Astrocyte of the cerebellum (primary cell): Measurements from ENCODE around the gene ALPL.

ENCODE experiments used
- DNase-seq: peaks from one replicate; pipeline ENCODE4 v3.0.0-alpha.2; 2011; ENCODE audit warnings: low read depth
- H3K4me3 ChIP-seq: 2 replicates; pipeline ENCODE4 v1.5.1; 2011; ENCODE audit warnings: mild to moderate bottlenecking, low read depth, low read length, moderate library complexity
- in situ Hi-C: cut with HindIII; loops from 2 replicates; pipeline ENCODE4 v1.10.0; 2017; ENCODE audit warnings: low sequenced_read_pairs
- TF ChIP-seq, protein P1 (sequence below): IDR thresholded peaks from 2 replicates; pipeline ENCODE4 v1.5.1; 2012; ENCODE audit warnings: low read length, low read depth, moderate library complexity, mild to moderate bottlenecking; ENCODE audit errors: missing control alignments

The ALPL gene

DNA sequence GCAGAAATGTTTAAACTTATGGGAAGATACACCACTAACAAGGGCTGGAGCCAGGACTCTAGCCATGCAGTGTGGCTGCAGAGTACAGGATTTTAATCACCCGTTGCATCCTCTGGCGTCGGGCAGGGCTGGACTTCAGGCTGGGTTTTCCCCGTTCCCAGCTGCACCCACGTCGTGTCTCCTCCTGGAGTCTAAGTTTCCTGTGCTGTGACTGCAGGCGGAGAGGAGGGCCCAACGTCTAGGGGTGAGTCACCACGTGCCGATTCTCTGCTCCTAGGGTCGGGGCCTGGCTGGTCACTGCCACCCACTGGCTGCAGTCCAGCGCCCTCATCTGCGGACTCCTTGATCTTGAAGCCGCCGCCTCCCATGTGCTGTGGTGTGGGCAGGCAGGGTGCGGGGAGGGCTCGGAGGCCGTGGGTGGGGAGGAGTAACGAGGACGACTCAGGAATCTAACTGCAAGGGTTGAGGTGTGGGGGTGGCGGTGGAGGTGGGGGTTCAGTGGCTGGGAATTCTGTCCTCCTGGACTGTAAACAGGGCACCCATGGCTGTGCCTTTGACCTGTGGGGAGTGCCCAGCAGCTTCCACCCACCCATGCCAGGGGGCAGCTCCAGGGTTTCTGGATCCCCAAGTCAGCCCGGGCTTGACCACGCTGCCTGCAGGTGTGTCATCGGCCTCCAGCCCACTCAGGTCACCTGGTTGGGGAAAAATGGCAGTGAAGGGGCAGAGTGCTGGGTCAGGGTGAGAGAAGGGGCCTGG lies 77.8 kb downstream of the ALPL start:
- H3K4me3 ChIP-seq, result no peak overlapping the region
- no peak for DNase-seq
- TF ChIP-seq, protein P1, sequence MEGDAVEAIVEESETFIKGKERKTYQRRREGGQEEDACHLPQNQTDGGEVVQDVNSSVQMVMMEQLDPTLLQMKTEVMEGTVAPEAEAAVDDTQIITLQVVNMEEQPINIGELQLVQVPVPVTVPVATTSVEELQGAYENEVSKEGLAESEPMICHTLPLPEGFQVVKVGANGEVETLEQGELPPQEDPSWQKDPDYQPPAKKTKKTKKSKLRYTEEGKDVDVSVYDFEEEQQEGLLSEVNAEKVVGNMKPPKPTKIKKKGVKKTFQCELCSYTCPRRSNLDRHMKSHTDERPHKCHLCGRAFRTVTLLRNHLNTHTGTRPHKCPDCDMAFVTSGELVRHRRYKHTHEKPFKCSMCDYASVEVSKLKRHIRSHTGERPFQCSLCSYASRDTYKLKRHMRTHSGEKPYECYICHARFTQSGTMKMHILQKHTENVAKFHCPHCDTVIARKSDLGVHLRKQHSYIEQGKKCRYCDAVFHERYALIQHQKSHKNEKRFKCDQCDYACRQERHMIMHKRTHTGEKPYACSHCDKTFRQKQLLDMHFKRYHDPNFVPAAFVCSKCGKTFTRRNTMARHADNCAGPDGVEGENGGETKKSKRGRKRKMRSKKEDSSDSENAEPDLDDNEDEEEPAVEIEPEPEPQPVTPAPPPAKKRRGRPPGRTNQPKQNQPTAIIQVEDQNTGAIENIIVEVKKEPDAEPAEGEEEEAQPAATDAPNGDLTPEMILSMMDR, result no peak
- in situ Hi-C loops, result no loop called here

DNA sequence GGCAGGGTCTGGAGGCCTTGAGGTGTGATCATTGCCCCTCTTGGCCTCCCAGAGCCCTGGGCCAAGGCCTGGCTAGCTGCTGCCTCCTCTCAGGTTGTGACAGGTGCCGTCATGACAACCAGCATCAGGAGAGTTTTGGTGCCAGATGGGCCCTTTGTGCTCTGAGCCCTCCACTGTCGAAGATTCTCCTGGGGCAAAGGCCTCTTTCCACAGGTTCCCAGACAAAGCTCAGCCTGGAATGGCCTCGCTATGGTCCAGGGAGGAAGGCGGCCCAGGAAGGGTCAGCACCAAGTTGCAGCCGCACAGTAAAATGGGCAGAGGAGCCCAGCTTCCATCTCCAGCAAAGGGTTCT lies 78.4 kb downstream of the ALPL start:
- in situ Hi-C loops, result no loop called here
- no peak for DNase-seq
- TF ChIP-seq, protein P1, result no peak
- H3K4me3 ChIP-seq, result no peak overlapping the region

DNA sequence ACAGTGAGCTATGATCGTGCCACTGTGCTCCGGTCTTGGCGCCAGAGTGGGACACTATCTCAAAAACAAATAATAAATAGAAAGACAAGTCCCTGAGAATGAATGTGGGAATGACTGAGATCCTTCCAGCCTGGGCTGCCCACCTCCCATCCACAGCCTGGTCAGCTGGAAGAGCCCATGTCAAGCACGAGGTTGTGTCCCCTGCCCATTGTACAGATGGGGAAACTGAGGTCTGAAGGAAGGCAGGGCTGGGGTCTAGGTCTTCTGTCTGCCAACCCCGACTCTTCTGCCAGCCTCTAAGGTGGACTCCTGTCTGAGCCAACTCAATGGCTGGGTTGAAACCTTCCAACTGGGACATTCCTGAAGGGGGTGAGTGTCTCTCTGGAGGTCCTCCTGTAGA lies 80.4 kb downstream of the ALPL start:
- DNase-seq, result no peak
- in situ Hi-C loops, result no loop called here
- no peak overlapping the region for H3K4me3 ChIP-seq
- TF ChIP-seq, protein P1, result no peak

DNA sequence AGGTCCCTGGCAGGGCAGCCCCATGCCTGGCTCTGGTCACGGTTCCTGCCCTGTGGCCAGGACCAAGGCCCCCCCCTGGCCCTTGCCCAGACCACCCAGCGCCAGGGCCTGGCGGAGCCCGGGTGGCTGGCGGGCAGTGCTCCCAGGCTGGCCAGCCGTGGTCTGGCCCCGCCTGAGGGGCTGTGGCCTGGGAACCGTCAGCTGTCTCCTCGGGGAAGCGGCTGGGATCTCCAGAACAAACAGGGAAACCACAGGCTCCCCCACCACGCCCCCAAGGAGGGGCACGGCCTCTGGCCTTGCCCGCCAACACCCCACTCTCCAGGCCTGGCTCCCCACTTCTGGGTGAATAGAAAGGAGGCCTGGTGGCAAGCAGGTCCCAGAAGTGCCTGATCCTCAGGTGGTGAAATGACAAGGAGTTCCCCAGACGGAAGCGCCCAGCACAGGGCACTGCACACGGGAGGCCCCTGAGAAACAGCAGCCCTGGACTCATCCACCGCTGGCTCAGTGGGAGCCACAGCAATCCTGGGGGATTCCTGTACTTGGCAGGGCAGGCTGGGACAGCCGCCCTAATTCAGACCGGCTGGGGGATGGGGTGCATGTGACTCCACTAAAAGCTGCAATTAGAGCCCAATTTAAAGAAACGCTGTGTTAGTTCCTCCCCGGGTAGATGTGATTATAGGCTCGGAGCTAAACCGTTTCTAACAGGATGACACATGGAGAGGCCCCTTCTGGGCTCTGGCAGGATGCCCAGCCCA lies 81.1 kb downstream of the ALPL start:
- in situ Hi-C loops, result no loop called here
- no peak overlapping the region for H3K4me3 ChIP-seq
- DNase-seq, result no peak
- TF ChIP-seq, protein P1, result no peak

DNA sequence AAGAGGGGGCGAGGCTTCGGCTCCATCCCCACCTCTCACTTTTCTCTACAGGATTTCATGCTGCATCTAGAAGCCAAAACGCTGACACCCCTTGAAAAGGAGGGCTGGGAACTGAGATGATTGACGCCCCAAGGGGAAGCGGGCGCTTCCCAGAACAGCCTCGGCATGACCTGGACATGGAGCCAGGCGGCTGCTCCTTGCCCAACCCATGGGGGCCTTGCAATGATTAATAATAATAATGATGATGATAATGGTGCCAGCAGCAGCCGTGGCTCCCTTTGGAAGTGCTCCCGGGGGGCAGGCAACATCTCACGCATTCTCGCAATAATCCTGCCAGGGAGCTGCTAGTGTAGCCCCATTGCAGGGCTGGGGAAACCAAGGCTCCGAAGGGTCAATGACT lies 81.7 kb downstream of the ALPL start:
- TF ChIP-seq, protein P1, result no peak
- no peak for DNase-seq

DNA sequence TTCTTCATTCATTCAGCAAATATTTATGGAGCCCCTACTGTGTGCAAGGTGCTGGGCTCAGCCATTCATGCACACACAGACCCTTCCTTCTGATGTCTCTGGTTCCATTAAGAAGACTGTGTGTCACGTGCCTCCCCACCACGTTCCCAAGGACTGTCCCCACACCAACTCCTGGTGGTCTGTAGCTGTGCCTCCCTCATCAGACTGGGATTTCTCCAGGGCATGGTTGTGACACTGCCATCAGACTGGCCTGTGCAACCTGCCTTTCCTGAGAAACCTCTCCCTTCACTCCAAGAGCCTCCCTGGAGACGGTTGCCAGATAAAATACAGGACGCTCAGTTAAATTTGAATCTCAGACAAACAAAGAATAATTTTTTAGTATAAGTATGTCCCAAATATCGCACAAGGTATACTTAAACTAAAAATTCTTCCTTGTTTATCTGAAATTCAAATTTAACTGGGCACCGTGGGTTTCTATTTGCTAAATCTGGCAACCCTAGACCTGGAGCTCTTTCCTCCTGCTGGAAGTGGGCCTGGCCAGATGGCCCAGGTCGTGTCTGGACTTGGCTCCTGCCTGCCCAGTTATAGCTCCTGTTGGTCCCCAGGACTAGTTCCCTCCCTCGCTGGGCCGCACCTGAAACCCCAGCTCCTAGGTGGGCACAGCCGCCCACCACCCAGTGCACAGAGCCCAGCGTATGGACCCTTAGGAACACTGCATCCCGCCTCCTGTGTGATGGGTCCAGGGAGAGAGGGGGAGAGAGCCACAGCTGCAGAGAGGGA lies 83.1 kb downstream of the ALPL start:
- no peak overlapping the region for H3K4me3 ChIP-seq
- no peak for DNase-seq
- TF ChIP-seq, protein P1, result no peak
- in situ Hi-C loops, result no loop called here

More for the DNA sequence above, 81.7 kb downstream of the ALPL start:
- in situ Hi-C loops, result no loop called here
- H3K4me3 ChIP-seq, result no peak overlapping the region
